Lower leg skin (tissue), 3 donors: ENCODE measurements around the gene LACRT.

Experiments used
- POLR2A ChIP-seq, 2 donors: fragments of 450-650 bp; IDR thresholded peaks; one replicate each; pipeline ENCODE4 v1.6.1; 2016 to 2017; ENCODE audit warnings: antibody characterized with exemption in 2 of 2, mild to moderate bottlenecking in 1 of 2, moderate library complexity in 1 of 2
- TF ChIP-seq, protein P1 (sequence below), 3 donors: fragments of 450-650 bp; IDR thresholded peaks; one replicate each; pipeline ENCODE4 v1.5.1; 2016; ENCODE audit warnings: antibody characterized with exemption in 3 of 3, mild to moderate bottlenecking in 3 of 3, moderate library complexity in 2 of 3

DNA sequence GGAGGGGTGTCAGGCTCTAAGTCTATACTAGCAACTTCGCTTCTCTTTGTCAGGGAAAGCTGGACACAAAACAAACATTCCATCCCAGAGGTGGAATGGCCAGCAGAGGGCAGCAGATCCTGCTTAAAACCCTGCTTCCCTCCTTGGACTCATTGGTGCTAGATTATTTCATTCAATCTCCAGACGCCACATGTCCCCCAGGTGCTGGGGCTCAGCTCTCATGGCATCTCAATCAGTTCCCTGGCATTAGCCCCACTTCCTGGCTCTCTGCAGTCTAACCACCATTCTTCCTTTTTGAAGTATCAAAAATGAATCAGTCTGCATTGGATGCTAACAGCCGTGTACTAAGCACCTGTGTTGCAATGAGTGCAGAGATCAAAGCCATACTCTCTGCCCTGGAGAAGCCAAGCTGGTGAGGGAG is 38.2 kb downstream of the LACRT start:
- TF ChIP-seq, protein P1, sequence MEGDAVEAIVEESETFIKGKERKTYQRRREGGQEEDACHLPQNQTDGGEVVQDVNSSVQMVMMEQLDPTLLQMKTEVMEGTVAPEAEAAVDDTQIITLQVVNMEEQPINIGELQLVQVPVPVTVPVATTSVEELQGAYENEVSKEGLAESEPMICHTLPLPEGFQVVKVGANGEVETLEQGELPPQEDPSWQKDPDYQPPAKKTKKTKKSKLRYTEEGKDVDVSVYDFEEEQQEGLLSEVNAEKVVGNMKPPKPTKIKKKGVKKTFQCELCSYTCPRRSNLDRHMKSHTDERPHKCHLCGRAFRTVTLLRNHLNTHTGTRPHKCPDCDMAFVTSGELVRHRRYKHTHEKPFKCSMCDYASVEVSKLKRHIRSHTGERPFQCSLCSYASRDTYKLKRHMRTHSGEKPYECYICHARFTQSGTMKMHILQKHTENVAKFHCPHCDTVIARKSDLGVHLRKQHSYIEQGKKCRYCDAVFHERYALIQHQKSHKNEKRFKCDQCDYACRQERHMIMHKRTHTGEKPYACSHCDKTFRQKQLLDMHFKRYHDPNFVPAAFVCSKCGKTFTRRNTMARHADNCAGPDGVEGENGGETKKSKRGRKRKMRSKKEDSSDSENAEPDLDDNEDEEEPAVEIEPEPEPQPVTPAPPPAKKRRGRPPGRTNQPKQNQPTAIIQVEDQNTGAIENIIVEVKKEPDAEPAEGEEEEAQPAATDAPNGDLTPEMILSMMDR (IDR thresholded peaks at IDR 0.05): peak in 1 of 3 donors; percentile 19
- no peak for TF ChIP-seq POLR2A (IDR thresholded peaks at IDR 0.05)
